Kidney epithelial cell (primary cell): ENCODE results near the gene OPCML. TPM values are rescaled to one million over a fixed set of nuclear protein-coding genes. Genes with fewer than 3 reads are reported as not detected.

Experiments
- DNase-seq: peaks from one replicate; pipeline ENCODE4 v3.0.0-alpha.2; 2010; ENCODE audit warnings: low read depth
- H3K27me3 ChIP-seq: 2 replicates; pipeline ENCODE4 v1.6.0; 2011; ENCODE audit warnings: low read length; ENCODE audit not compliant: control insufficient read depth, insufficient read depth
- H3K36me3 ChIP-seq: 2 replicates; pipeline ENCODE4 v1.5.1; 2011; ENCODE audit warnings: low read length; ENCODE audit not compliant: control insufficient read depth, insufficient read depth
- H3K4me3 ChIP-seq: 2 replicates; pipeline ENCODE4 v1.5.1; 2011; ENCODE audit warnings: low read depth, mild to moderate bottlenecking, control low read depth, low read length
- total RNA-seq: library from RNA; depleted of rRNA; stranded (reverse); fragments of >200 nt; gene quantifications from 2 replicates; pipeline ENCODE4 v1.2.3, GENCODE V29; 2015
- TF ChIP-seq, protein P1 (sequence below): IDR thresholded peaks from 2 replicates; pipeline ENCODE4 v1.5.1; 2011; ENCODE audit warnings: mild to moderate bottlenecking, moderate library complexity, low read length, control low read depth, inconsistent platforms; ENCODE audit not compliant: insufficient read depth, poor library complexity, severe bottlenecking

The OPCML gene
- total RNA-seq, 1 donor from 2014 or later: under 0.01 TPM

DNA sequence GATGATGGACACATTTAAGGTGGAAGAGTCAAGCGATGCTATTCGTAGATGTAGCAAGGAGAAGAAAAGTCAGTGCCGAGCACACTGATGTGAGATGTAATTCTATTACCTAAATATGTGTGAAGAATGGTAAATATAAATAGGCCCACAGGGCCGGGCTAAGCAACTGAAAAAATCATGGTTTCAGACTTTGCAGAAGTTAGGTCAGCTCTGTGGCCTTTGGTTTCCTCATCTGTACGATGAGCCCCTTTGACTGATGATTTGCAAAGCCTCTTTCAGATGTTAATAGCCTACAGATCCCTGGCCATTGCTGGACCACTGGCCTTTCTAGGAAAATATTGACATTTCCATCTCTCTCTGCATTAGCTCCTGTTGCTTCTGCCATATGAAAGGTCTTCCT, 570.8 kb downstream of the OPCML start:
- no peak for DNase-seq
- Histone ChIP-seq H3K36me3 (no peaks in the 10 kb centered on the region), H3K4me3 (no peak overlapping the region), H3K27me3 (peaks cover 2% of the 10 kb centered on the region)
- TF ChIP-seq, protein P1, sequence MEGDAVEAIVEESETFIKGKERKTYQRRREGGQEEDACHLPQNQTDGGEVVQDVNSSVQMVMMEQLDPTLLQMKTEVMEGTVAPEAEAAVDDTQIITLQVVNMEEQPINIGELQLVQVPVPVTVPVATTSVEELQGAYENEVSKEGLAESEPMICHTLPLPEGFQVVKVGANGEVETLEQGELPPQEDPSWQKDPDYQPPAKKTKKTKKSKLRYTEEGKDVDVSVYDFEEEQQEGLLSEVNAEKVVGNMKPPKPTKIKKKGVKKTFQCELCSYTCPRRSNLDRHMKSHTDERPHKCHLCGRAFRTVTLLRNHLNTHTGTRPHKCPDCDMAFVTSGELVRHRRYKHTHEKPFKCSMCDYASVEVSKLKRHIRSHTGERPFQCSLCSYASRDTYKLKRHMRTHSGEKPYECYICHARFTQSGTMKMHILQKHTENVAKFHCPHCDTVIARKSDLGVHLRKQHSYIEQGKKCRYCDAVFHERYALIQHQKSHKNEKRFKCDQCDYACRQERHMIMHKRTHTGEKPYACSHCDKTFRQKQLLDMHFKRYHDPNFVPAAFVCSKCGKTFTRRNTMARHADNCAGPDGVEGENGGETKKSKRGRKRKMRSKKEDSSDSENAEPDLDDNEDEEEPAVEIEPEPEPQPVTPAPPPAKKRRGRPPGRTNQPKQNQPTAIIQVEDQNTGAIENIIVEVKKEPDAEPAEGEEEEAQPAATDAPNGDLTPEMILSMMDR: no peak

DNA sequence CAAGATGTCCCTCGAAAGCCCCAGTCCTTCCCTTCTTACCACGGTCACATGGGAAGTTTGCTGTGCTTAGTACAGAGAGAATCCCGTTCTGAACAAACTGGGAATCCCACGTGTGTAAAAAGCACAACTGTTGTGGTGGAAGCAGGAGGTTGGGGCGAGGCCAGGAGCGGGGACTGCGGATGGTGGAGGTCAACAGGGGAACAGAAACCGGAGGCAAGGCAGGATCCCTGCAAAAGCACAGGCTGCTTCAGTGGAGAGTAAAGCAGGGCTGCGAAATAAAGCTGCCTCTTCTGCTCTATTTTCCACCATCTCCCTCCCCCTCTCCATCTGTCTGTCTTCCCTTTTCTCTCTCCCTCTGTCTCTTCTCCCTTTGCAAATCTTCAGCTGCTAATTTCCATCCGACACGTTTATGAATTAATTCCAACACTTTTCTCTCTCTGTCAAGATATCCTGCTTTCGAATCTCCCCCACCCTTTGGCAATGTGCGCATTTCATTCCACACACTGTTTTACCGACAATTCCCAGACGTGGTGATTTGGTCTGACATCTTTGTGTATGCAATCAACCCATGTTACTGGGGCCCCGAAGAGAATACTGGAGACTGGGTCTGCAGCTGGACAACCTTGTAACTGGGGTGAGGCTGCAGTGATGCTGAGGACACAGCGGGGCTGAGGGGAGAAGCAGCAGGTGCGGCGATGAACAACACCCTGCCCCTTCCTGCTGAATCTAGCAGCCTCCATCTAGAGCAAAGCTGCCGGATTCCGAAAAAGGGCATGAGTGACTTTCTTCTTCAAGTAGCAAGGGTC, 571.8 kb downstream of the OPCML start:
- DNase-seq: no peak
- TF ChIP-seq, protein P1: no peak
- H3K4me3 ChIP-seq: no peak overlapping the region
- H3K36me3 ChIP-seq: no peaks in the 10 kb centered on the region
- H3K27me3 ChIP-seq: peaks cover 2% of the 10 kb centered on the region

DNA sequence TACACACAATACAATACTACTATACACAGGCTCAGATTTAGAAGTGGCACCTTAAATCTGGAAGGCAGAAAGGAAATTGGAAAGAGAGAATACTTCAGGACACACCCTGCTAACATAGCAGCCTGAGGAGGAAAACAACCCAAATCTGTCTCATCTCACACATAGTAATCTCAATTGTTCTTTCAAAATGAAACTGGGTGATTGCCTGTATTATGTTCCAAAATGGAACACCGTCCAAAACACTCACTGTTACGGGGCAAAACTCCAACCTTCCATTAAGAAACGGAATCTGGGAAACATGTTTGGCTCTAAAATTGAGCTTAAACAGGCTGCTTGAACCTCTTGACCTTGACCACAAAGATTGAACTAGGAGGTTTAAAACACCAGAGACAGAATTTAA, 572.6 kb downstream of the OPCML start:
- TF ChIP-seq, protein P1: no peak
- Histone ChIP-seq H3K27me3 (peaks cover 2% of the 10 kb centered on the region), H3K4me3 (no peak overlapping the region), H3K36me3 (no peaks in the 10 kb centered on the region)
- DNase-seq: no peak

DNA sequence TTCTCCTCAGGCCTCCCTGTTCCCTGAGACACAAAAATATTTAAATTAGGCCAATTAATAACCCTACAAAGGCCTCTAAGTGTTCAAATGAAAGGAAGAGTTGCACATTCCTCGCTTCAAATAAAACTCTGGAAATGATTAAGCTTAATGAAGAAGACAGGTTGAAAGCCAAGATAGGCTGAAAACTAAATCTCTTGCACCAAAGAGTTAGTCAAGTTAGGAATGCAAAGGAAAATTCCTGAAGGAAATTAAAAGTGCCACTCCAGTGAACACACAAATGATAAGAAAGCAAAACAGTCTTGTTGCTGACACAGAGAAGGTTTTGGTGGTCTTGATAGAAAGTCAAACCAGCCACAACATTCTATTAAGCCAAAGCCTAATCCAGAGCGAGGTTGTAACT, 574.4 kb downstream of the OPCML start:
- H3K27me3 ChIP-seq: peaks cover 2% of the 10 kb centered on the region
- no peaks in the 10 kb centered on the region for H3K36me3 ChIP-seq
- no peak for DNase-seq
- H3K4me3 ChIP-seq: no peak overlapping the region
- TF ChIP-seq, protein P1: no peak

DNA sequence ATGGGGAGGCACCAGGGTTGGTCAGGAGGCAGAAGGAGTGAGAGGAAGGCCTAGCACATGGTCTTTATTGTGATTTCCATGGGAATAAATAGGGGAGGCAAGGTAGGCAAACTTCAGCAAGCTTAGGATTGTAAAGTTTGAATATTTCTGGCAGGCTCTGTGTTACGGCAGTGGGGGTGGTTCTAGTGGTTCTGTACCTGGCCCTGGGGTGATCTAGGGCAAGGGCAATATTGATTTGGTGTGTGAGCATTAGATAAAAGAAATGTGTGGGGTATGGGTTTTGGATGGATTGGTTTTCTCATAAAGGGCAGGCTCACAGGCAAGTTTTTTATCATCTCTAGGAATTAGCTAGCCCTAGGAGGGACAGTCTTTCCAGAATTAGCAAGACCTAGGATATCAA, 584.0 kb downstream of the OPCML start:
- Histone ChIP-seq H3K4me3 (no peak overlapping the region), H3K27me3 (peaks cover 10% of the 10 kb centered on the region), H3K36me3 (no peaks in the 10 kb centered on the region)
- TF ChIP-seq, protein P1: no peak
- no peak for DNase-seq

DNA sequence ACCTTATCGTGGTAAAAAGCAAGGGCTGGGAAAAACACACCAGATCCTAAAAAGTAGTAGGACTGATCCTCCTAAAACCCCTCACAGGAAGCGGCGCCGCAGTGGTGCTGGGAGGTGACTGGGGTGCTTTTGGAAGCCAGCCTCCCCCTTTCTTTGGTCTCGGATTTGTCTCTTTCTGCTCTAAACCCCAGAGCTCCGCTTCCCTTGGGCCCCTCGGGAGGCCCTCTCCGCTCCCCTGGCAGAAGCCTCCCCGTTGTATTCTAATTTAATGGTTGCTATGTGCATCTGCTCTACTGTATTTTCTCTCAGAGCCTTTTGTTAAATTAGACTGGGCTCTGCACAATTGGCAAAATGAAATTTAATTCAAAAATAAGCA, 587.7 kb downstream of the OPCML start:
- TF ChIP-seq, protein P1: no peak
- no peak for DNase-seq
- peaks cover 28% of the 10 kb centered on the region for H3K27me3 ChIP-seq
- no peak overlapping the region for H3K4me3 ChIP-seq
- H3K36me3 ChIP-seq: no peaks in the 10 kb centered on the region
